ENCODE results near the gene RRP1. TPM values are rescaled to one million over a fixed set of nuclear protein-coding genes. Genes with fewer than 3 reads are reported as not detected.

RRP1 gene
- total RNA-seq, 1 donor from 2014 or later: 31.9 TPM

GRCh38 chr21:43824333-43825241 lies 35.2 kb downstream of the RRP1 start:
- Histone ChIP-seq H3K36me3 (ENCODE audit: control insufficient read depth, insufficient read depth, low read length) (no peaks in the 10 kb centered on the region), H3K27me3 (ENCODE audit: control insufficient read depth, insufficient read depth, low read length) (peaks cover 4% of the 10 kb centered on the region), H3K4me3 (ENCODE audit: low read depth, low read length) (no peak overlapping the region)
- TF ChIP-seq, protein P1, sequence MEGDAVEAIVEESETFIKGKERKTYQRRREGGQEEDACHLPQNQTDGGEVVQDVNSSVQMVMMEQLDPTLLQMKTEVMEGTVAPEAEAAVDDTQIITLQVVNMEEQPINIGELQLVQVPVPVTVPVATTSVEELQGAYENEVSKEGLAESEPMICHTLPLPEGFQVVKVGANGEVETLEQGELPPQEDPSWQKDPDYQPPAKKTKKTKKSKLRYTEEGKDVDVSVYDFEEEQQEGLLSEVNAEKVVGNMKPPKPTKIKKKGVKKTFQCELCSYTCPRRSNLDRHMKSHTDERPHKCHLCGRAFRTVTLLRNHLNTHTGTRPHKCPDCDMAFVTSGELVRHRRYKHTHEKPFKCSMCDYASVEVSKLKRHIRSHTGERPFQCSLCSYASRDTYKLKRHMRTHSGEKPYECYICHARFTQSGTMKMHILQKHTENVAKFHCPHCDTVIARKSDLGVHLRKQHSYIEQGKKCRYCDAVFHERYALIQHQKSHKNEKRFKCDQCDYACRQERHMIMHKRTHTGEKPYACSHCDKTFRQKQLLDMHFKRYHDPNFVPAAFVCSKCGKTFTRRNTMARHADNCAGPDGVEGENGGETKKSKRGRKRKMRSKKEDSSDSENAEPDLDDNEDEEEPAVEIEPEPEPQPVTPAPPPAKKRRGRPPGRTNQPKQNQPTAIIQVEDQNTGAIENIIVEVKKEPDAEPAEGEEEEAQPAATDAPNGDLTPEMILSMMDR (IDR thresholded peaks at IDR 0.05; ENCODE audit: insufficient read depth, low read length, poor library complexity, severe bottlenecking): no peak
- no peak for DNase-seq (ENCODE audit: low read depth)

- Histone ChIP-seq H3K36me3 (ENCODE audit: control insufficient read depth, insufficient read depth, low read length) (no peaks in the 10 kb centered on the region), H3K4me3 (ENCODE audit: low read depth, low read length) (no peak overlapping the region), H3K27me3 (ENCODE audit: control insufficient read depth, insufficient read depth, low read length) (peaks cover 4% of the 10 kb centered on the region)
- TF ChIP-seq, protein P1 (IDR thresholded peaks at IDR 0.05; ENCODE audit: insufficient read depth, low read length, poor library complexity, severe bottlenecking): no peak
- DNase-seq (ENCODE audit: low read depth): no peak
Measured at GRCh38 chr21:43825242-43825935, 36.0 kb downstream of the RRP1 start.

- TF ChIP-seq, protein P1 (IDR thresholded peaks at IDR 0.05; ENCODE audit: insufficient read depth, low read length, poor library complexity, severe bottlenecking): peak; percentile 27
- Histone ChIP-seq H3K4me3 (ENCODE audit: low read depth, low read length) (no peak overlapping the region), H3K27me3 (ENCODE audit: control insufficient read depth, insufficient read depth, low read length) (peaks cover 4% of the 10 kb centered on the region), H3K36me3 (ENCODE audit: control insufficient read depth, insufficient read depth, low read length) (no peaks in the 10 kb centered on the region)
- no peak for DNase-seq (ENCODE audit: low read depth)
Measured at GRCh38 chr21:43825936-43826622, 36.7 kb downstream of the RRP1 start.

GRCh38 chr21:43826623-43826974 lies 37.2 kb downstream of the RRP1 start:
- H3K36me3 ChIP-seq (ENCODE audit: control insufficient read depth, insufficient read depth, low read length): no peaks in the 10 kb centered on the region
- TF ChIP-seq, protein P1 (IDR thresholded peaks at IDR 0.05; ENCODE audit: insufficient read depth, low read length, poor library complexity, severe bottlenecking): no peak
- DNase-seq (ENCODE audit: low read depth): no peak
- no peak overlapping the region for H3K4me3 ChIP-seq (ENCODE audit: low read depth, low read length)
- H3K27me3 ChIP-seq (ENCODE audit: control insufficient read depth, insufficient read depth, low read length): peaks cover 7% of the 10 kb centered on the region

GRCh38 chr21:43827015-43827611 lies 37.7 kb downstream of the RRP1 start:
- H3K36me3 ChIP-seq (ENCODE audit: control insufficient read depth, insufficient read depth, low read length): no peaks in the 10 kb centered on the region
- TF ChIP-seq, protein P1 (IDR thresholded peaks at IDR 0.05; ENCODE audit: insufficient read depth, low read length, poor library complexity, severe bottlenecking): no peak
- H3K27me3 ChIP-seq (ENCODE audit: control insufficient read depth, insufficient read depth, low read length): peaks cover 7% of the 10 kb centered on the region
- peak; percentile 19 for DNase-seq (ENCODE audit: low read depth)
- H3K4me3 ChIP-seq (ENCODE audit: low read depth, low read length): no peak overlapping the region
